KMS-11 (cell line): ENCODE results near the gene EIF3I.

Experiments
- H2AFZ ChIP-seq: fragments of 200-600 bp; sonication (generic); 2 replicates; pipeline ENCODE4 v1.6.1; 2016; ENCODE audit warnings: antibody characterized with exemption, mixed run types, low read depth
- H3K27ac ChIP-seq: fragments of 200-600 bp; sonication (generic); 2 replicates; pipeline ENCODE4 v1.6.1; 2016; ENCODE audit warnings: mild to moderate bottlenecking, mixed run types
- H3K27me3 ChIP-seq: fragments of 200-600 bp; sonication (generic); 2 replicates; pipeline ENCODE4 v1.6.1; 2017; ENCODE audit warnings: mild to moderate bottlenecking, low read depth, mixed run types, moderate library complexity; ENCODE audit not compliant: insufficient read depth
- H3K36me3 ChIP-seq: fragments of 200-600 bp; sonication (generic); 2 replicates; pipeline ENCODE4 v1.6.1; 2017; ENCODE audit warnings: mild to moderate bottlenecking, mixed run types; ENCODE audit not compliant: insufficient read depth
- H3K4me1 ChIP-seq: fragments of 200-600 bp; sonication (generic); 2 replicates; pipeline ENCODE4 v1.6.1; 2016; ENCODE audit warnings: mild to moderate bottlenecking, low read depth, mixed run types; ENCODE audit not compliant: poor library complexity, severe bottlenecking
- H3K4me2 ChIP-seq: fragments of 200-600 bp; sonication (generic); 2 replicates; pipeline ENCODE4 v1.7.0; 2016; ENCODE audit warnings: mild to moderate bottlenecking, mixed run types
- H3K4me3 ChIP-seq: fragments of 200-600 bp; sonication (generic); IDR thresholded peaks from 2 replicates; pipeline ENCODE4 v1.6.1; 2017; ENCODE audit warnings: low read depth, low read length, mixed read lengths; ENCODE audit not compliant: insufficient read depth
- H3K79me2 ChIP-seq: fragments of 200-600 bp; sonication (generic); 2 replicates; pipeline ENCODE4 v1.6.1; 2016; ENCODE audit warnings: low read depth, mixed run types; ENCODE audit not compliant: insufficient read depth
- H3K9ac ChIP-seq: fragments of 200-600 bp; sonication (generic); 2 replicates; pipeline ENCODE4 v1.6.1; 2016; ENCODE audit warnings: mild to moderate bottlenecking, mixed run types
- H4K20me1 ChIP-seq: fragments of 200-600 bp; sonication (generic); 2 replicates; pipeline ENCODE4 v1.6.1; 2016; ENCODE audit warnings: mild to moderate bottlenecking, mixed run types; ENCODE audit not compliant: insufficient read depth
- CTCF ChIP-seq: fragments of 200-600 bp; sonication (generic); conservative IDR thresholded peaks from 2 replicates; pipeline ENCODE4 v1.6.1; 2017; ENCODE audit warnings: low read depth, mild to moderate bottlenecking, antibody characterized with exemption, low read length, moderate library complexity, mixed read lengths

EIF3I gene

GRCh38 chr1:32199043-32199716 lies 23.0 kb upstream of the EIF3I start:
- H3K9ac ChIP-seq, result no peak overlapping the region; the same call in 1 of the 2 replicates
- no peaks in the 10 kb centered on the region for H4K20me1 ChIP-seq
- H3K4me3 ChIP-seq, result no peak overlapping the region
- H3K36me3 ChIP-seq, result peaks cover 1% of the 10 kb centered on the region; the same call in 1 of the 2 replicates
- no peak overlapping the region for H3K27ac ChIP-seq
- H3K27me3 ChIP-seq, result no peaks in the 10 kb centered on the region
- peak overlapping the region; percentile 66 for H3K4me2 ChIP-seq
- peaks cover 82% of the 10 kb centered on the region for H3K4me1 ChIP-seq
- H2AFZ ChIP-seq, result no peak overlapping the region
- H3K79me2 ChIP-seq, result no peaks in the 10 kb centered on the region
- TF ChIP-seq CTCF, result no peak

- no peak overlapping the region for H3K27ac ChIP-seq
- H3K4me3 ChIP-seq, result no peak overlapping the region
- no peaks in the 10 kb centered on the region for H3K36me3 ChIP-seq
- no peaks in the 10 kb centered on the region for H3K79me2 ChIP-seq
- no peak overlapping the region for H2AFZ ChIP-seq
- peaks cover 77% of the 10 kb centered on the region for H3K4me1 ChIP-seq
- TF ChIP-seq CTCF, result no peak
- peak overlapping the region; percentile 51; the same call in 1 of the 2 replicates for H3K9ac ChIP-seq
- peak overlapping the region; percentile 66 for H3K4me2 ChIP-seq
- H3K27me3 ChIP-seq, result no peaks in the 10 kb centered on the region
- H4K20me1 ChIP-seq, result no peaks in the 10 kb centered on the region
These were observed 22.5 kb upstream of the EIF3I start for GRCh38 chr1:32199717-32200072.

GRCh38 chr1:32200226-32201010 lies 21.8 kb upstream of the EIF3I start, which contains the start of gene CCDC28B:
CCDC28B (plus strand) TSS chr1:32200595; CDS start chr1:32201936, 1,341 bp downstream.
- Histone ChIP-seq H3K27me3 (no peaks in the 10 kb centered on the region), H3K4me1 (peaks cover 76% of the 10 kb centered on the region), H3K36me3 (no peaks in the 10 kb centered on the region), H2AFZ (peak within 1 kb of the TSS; percentile 84), H3K27ac (peak within 1 kb of the TSS; percentile 18), H3K4me3 (peak within 1 kb of the TSS; percentile 91), H3K79me2 (no peaks in the 10 kb centered on the region), H4K20me1 (no peaks in the 10 kb centered on the region), H3K4me2 (peak within 1 kb of the TSS; percentile 66), H3K9ac (peak within 1 kb of the TSS; percentile 51; the same call in 1 of the 2 replicates)
- no peak for TF ChIP-seq CTCF

GRCh38 chr1:32201011-32201855 lies 21.0 kb upstream of the EIF3I start:
- peak overlapping the region; percentile 51; the same call in 1 of the 2 replicates for H3K9ac ChIP-seq
- TF ChIP-seq CTCF, result no peak
- no peaks in the 10 kb centered on the region for H3K79me2 ChIP-seq
- peak overlapping the region; percentile 18 for H3K27ac ChIP-seq
- peak overlapping the region; percentile 66; the same call in 1 of the 2 replicates for H3K4me2 ChIP-seq
- H3K27me3 ChIP-seq, result no peaks in the 10 kb centered on the region
- H3K36me3 ChIP-seq, result no peaks in the 10 kb centered on the region
- H4K20me1 ChIP-seq, result no peaks in the 10 kb centered on the region
- H3K4me1 ChIP-seq, result peaks cover 71% of the 10 kb centered on the region
- peak overlapping the region; percentile 23 for H3K4me3 ChIP-seq
- H2AFZ ChIP-seq, result peak overlapping the region; percentile 84; the same call in 1 of the 2 replicates
